Stomach (tissue), 9 donors: ENCODE data around the gene ZBTB8A. TPM values are rescaled to one million over a fixed set of nuclear protein-coding genes. Genes with fewer than 3 reads are reported as not detected.
"Not testable (repeated sequence)": the region's sequence is repeated elsewhere in the genome, so short reads cannot be mapped to it uniquely, and the experiment has no call there.

Experiments used
- DNase-seq, 2 donors: peaks; one replicate each; pipeline versions ENCODE4 v3.0.0 to v3.0.0-alpha.2; 2013 to 2019
- H3K27ac ChIP-seq, 5 donors: fragments of 200-600 bp in 4 of 5; sonication (generic) in 4 of 5; one replicate each; pipeline ENCODE4 v1.5.1; 2013 to 2019; ENCODE audit warnings: mild to moderate bottlenecking in 1 of 5, moderate library complexity in 1 of 5
- H3K27me3 ChIP-seq, 3 donors: fragments of 200-600 bp; sonication (generic); one replicate each; pipeline ENCODE4 v1.5.1; 2017 to 2019; ENCODE audit warnings: mixed run types in 1 of 3
- H3K36me3 ChIP-seq, 4 donors: fragments of 200-600 bp; sonication (generic); 1 replicate in 3 of 4; 2 replicates in 1 of 4; pipeline ENCODE4 v1.5.1; 2016 to 2019
- H3K4me1 ChIP-seq, 4 donors: fragments of 200-600 bp; sonication (generic); one replicate each; pipeline ENCODE4 v1.5.1; 2016 to 2019
- H3K4me3 ChIP-seq, 4 donors: fragments of 200-600 bp; sonication (generic) in 3 of 4; one replicate each; pipeline ENCODE4 v1.5.1; 2016 to 2019; ENCODE audit warnings: mild to moderate bottlenecking in 1 of 4
- H3K9me3 ChIP-seq, 4 donors: fragments of 200-600 bp; sonication (generic); one replicate each; pipeline ENCODE4 v1.5.1; 2016 to 2019
- EP300 ChIP-seq: sonication (generic); formaldehyde crosslinking; IDR thresholded peaks from one replicate; pipeline ENCODE4 v1.6.1; 2017; ENCODE audit warnings: antibody characterized with exemption
- POLR2A ChIP-seq, 4 donors: fragments of 450-650 bp; IDR thresholded peaks; one replicate each; pipeline ENCODE4 v1.6.1; 2016; ENCODE audit warnings: antibody characterized with exemption in 4 of 4, control low read depth in 2 of 4, mild to moderate bottlenecking in 1 of 4, moderate library complexity in 1 of 4
- POLR2AphosphoS5 ChIP-seq, 3 donors: sonication (generic); formaldehyde crosslinking; IDR thresholded peaks; one replicate each; pipeline ENCODE4 v1.6.1; 2016; ENCODE audit warnings: antibody characterized with exemption in 3 of 3
- WGBS, 5 donors: extraction: QIAGEN DNeasy Blood & Tissue Kit in 3 of 5; methylation state at CpG; one replicate each; pipeline versions ENCODE4 v1.1.5 to v1.1.7; 2013 to 2018; 5-methylcytosine and 5-hydroxymethylcytosine counted together
- intact Hi-C: fragments of 100-400 bp; cut with DNase I; formaldehyde crosslinking; loops from one replicate; pipeline ENCODE4 v1.15.1; 2023; ENCODE audit warnings: low total_unique reads
- polyA plus RNA-seq, 3 donors: library from polyadenylated mRNA; stranded (reverse); fragments of 200-250 nt; gene quantifications; one replicate each; pipeline ENCODE4 v1.2.3, GENCODE V29; 2013
- total RNA-seq, 5 donors: library from RNA; depleted of rRNA; stranded (reverse); fragments of >200 nt; gene quantifications; one replicate each; pipeline versions ENCODE4 v1.1.0 to v1.2.3, GENCODE V29; 2014 to 2016
- TF ChIP-seq, protein P1 (sequence below), 7 experiments: fragments of 450-650 bp in 4 of 7; fragments of 200-600 bp in 3 of 7; sonication (generic) in 3 of 7; IDR thresholded peaks; one replicate each; pipeline ENCODE4 v1.5.1; 2016 to 2019; ENCODE audit warnings: antibody characterized with exemption in 7 of 7, control low read depth in 2 of 7, mild to moderate bottlenecking in 1 of 7
- donor health status: healthy with polysubstance abuse.
- donor health status: Bipolar disorder and iron deficiency.
- donor health status: healthy.

ZBTB8A gene
- total and polyA plus RNA-seq, 8 donors, result 0.58 to 23.9 (median 3.1) TPM

DNA sequence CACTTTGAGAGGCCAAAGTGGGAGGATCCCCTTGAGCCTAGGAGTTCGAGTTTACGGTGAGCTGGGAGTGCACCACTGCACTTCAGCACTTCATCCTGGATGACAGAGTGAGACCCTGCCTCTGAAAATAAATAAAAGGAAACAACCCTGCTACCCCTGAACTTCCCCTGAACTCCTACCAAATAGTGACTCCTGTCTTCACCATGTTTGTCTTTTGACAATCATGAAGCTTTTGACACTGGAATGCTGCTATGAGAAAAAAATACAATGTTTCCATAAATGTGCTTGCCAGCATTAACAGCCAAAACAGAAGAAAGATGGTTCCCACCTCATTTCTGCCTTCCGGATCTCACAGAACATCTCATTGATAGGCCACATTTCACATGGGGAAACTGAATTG lies 10.4 kb downstream of the ZBTB8A start:
- Histone ChIP-seq H3K27me3 (no peaks in the 10 kb centered on the region), H3K36me3 (peaks cover 0 to 12% (median 12%) of the 10 kb centered on the region in 4 donors), H3K9me3 (no peaks in the 10 kb centered on the region), H3K4me1 (peaks cover 0 to 11% (median 3%) of the 10 kb centered on the region in 4 donors), H3K27ac (no peak overlapping the region), H3K4me3 (no peak overlapping the region)
- no peak for DNase-seq
- intact Hi-C loops, result no loop called here
- 75 to 89% (median 82%) methylated on average over 3 of the region's 3 CpGs for WGBS, 5 donors
- TF ChIP-seq POLR2A (IDR thresholded peaks at IDR 0.05) (no peak), POLR2AphosphoS5 (IDR thresholded peaks at IDR 0.05) (no peak), EP300 (no peak)
- TF ChIP-seq, protein P1, sequence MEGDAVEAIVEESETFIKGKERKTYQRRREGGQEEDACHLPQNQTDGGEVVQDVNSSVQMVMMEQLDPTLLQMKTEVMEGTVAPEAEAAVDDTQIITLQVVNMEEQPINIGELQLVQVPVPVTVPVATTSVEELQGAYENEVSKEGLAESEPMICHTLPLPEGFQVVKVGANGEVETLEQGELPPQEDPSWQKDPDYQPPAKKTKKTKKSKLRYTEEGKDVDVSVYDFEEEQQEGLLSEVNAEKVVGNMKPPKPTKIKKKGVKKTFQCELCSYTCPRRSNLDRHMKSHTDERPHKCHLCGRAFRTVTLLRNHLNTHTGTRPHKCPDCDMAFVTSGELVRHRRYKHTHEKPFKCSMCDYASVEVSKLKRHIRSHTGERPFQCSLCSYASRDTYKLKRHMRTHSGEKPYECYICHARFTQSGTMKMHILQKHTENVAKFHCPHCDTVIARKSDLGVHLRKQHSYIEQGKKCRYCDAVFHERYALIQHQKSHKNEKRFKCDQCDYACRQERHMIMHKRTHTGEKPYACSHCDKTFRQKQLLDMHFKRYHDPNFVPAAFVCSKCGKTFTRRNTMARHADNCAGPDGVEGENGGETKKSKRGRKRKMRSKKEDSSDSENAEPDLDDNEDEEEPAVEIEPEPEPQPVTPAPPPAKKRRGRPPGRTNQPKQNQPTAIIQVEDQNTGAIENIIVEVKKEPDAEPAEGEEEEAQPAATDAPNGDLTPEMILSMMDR (IDR thresholded peaks at IDR 0.05), result no peak

DNA sequence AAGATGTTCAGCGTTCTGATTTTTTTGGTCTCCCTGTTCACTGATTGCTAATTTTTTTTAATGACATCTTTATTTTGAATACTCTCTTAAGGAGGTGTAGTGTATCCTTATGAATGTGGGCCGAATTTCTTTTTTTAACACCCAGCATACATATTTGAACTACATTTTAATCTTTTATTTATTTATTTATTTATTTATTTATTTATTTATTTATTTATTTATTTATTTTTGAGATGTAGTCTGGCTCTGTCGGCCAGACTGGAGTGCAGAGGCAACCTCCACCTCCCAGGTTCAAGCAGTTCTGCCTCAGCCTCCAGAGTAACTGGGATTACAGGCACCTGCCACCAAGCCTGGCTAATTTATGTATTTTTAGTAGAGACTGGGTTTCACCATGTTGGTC lies 15.1 kb downstream of the ZBTB8A start:
- H3K9me3 ChIP-seq, result no peaks in the 10 kb centered on the region
- no peaks in the 10 kb centered on the region for H3K27me3 ChIP-seq
- DNase-seq, result no peak
- no peak overlapping the region for H3K4me3 ChIP-seq
- TF ChIP-seq POLR2A (IDR thresholded peaks at IDR 0.05), result no peak
- TF ChIP-seq EP300, result no peak
- no peak for TF ChIP-seq POLR2AphosphoS5 (IDR thresholded peaks at IDR 0.05)
- TF ChIP-seq, protein P1 (IDR thresholded peaks at IDR 0.05), result no peak
- WGBS, 5 donors, result 90 to 95% (median 92%) methylated on average over 3 of the region's 3 CpGs
- H3K4me1 ChIP-seq, result no peaks in the 10 kb centered on the region
- intact Hi-C loops, result no loop called here
- H3K36me3 ChIP-seq, result peaks cover 0 to 57% (median 55%) of the 10 kb centered on the region in 4 donors
- H3K27ac ChIP-seq, result no peak overlapping the region

DNA sequence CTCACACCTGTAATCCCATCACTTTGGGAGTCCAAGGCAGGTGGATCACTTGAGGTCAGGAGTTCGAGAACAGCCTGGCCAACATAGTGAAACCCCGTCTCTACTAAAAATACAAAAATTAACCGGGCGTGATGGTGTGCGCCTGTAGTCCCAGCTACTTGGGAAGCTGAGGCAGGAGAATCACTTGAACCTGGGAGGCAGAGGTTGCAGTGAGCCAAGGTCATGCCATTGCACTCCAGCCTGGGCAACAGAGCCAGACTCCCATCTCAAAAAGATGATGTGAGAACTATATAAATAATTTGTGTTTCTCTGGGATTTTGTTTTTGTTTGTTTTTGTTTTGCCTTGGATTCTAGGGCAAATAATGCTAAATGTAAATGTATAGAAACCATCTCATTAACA lies 17.8 kb downstream of the ZBTB8A start:
- DNase-seq, H3K27ac ChIP-seq, H3K4me1 ChIP-seq, H3K4me3 ChIP-seq, H3K27me3 ChIP-seq, intact Hi-C loops, H3K9me3 ChIP-seq: not testable (repeated sequence)
- 89 to 98% (median 97%) methylated on average over 5 of the region's 5 CpGs for WGBS, 5 donors
- H3K36me3 ChIP-seq, result peaks cover 0 to 82% (median 78%) of the 10 kb centered on the region in 4 donors

DNA sequence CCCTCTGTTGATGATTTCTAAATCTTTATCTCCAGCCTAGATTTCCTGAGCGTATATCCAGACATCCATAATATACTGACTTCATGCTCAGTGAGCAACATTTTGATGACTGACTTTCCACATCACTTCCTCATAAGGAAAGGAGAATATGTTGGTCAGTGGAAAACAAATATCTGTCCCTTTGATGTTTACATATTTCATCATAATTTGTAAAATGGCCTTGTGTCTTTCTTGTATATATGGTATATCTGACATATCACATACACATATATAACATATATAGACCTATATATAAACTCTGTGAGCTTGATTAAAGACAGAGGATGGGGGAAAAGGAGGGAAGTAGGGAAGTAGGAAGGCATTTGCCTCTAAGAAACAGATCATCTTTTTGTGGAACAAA lies 18.6 kb downstream of the ZBTB8A start:
- 85 to 95% (median 89%) methylated on average over 1 of the region's 1 CpG for WGBS, 5 donors

DNA sequence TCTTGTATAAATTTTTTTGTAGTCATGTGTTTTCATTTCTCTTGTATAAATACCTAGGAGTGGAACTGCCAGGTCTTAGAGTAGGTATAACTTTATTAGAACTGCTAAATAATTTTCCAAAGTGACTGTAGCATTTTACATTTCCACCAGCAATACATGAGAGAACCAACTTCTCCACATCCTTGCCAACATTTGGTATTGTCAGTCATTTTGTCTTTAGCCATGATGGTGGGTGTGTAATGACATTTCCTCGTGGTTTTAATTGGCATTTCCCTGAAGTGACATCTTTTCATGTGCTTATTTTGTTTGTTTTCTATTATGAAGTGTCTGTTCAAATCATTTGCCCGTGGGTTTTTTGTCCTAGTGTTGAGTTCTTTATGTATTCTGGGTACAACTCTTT lies 29.7 kb downstream of the ZBTB8A start:
- Histone ChIP-seq H3K4me1 (no peaks in the 10 kb centered on the region), H3K36me3 (peaks cover 0 to 14% (median 7%) of the 10 kb centered on the region in 4 donors), H3K9me3 (no peaks in the 10 kb centered on the region), H3K27ac (no peak overlapping the region), H3K27me3 (no peaks in the 10 kb centered on the region), H3K4me3 (no peak overlapping the region)
- intact Hi-C loops, result no loop called here
- TF ChIP-seq, protein P1 (IDR thresholded peaks at IDR 0.05), result no peak
- TF ChIP-seq POLR2A (IDR thresholded peaks at IDR 0.05) (no peak), EP300 (no peak), POLR2AphosphoS5 (IDR thresholded peaks at IDR 0.05) (no peak)
- 53 to 86% (median 80%) methylated on average over 2 of the region's 2 CpGs for WGBS, 5 donors
- no peak for DNase-seq

More for the DNA sequence above, 18.6 kb downstream of the ZBTB8A start:
- no peak for DNase-seq
- Histone ChIP-seq H3K27me3 (no peaks in the 10 kb centered on the region), H3K36me3 (peaks cover 0 to 82% (median 78%) of the 10 kb centered on the region in 4 donors), H3K27ac (no peak overlapping the region), H3K4me3 (no peak overlapping the region), H3K9me3 (no peaks in the 10 kb centered on the region), H3K4me1 (no peaks in the 10 kb centered on the region)
- TF ChIP-seq, protein P1 (IDR thresholded peaks at IDR 0.05), result no peak
- TF ChIP-seq POLR2AphosphoS5 (IDR thresholded peaks at IDR 0.05) (no peak), POLR2A (IDR thresholded peaks at IDR 0.05) (no peak)
- intact Hi-C loops, result no loop called here
